DMS 273 (cell line): ENCODE measurements around the gene GGNBP2.
"Not testable (repeated sequence)": the region's sequence is repeated elsewhere in the genome, so short reads cannot be mapped to it uniquely, and the experiment has no call there.

Source experiments
- DNase-seq: peaks from one replicate; lab custom pipeline; 2025; ENCODE audit not compliant: unreplicated experiment; lab: John Stamatoyannopoulos, UW

Gene GGNBP2

GRCh38 chr17:36544307-36545076 is at the start of gene GGNBP2:
TSS of gene GGNBP2 (plus strand) at chr17:36544919. CDS start at chr17:36545725, 806 bp downstream.
- DNase-seq = peak; percentile 98

- DNase-seq = no peak
These were observed 49.6 kb upstream of the GGNBP2 start for GRCh38 chr17:36495076-36495578.

GRCh38 chr17:36496018-36496789 is 48.5 kb upstream of the GGNBP2 start:
- no peak for DNase-seq

- no peak for DNase-seq
These were observed 46.6 kb upstream of the GGNBP2 start for GRCh38 chr17:36498155-36498554.

- no peak for DNase-seq
These were observed 46.0 kb upstream of the GGNBP2 start for GRCh38 chr17:36498560-36499300.

DNA sequence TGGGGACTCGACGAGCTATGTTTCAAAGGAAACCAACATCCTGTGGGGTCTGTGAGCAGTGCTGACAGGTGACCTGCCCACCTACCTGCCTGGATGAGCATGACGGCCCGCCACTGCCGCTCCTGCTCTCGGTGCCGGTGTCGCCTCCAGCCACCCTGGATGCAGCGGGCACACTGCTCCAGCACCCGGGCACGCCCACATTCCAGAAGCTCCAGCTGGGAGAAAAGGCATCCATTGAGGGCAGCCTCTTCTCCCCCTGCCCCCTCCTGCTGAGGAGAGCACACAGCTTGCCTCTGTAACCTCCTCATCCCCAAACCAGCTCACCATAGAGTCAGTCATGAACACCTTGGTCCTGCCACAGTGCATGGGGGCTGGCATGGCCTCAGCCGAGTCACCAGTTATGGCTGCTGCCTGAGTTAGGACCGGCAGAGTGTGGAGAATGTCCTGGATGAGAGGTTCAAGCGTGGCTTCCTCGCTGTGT is 43.9 kb upstream of the GGNBP2 start:
- no peak for DNase-seq

DNA sequence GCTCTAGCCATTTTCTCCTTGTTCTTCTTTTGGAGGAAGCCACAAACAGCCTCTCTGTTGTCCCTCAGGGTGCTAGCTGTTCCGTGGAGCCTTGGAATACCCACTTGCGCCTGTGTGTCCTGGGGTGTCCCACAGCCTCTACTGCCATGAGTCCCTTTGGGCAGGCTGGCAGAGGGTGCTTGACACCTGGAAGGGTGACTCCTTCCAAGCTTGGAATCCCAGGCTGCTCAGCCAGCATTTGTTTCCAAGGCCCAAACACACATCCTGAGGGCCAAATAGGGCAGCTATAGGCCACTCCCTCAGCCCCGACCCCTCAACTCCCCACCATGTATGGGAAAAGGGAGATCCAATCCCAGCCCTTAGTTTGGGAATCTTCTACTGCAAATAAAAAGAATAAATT is 43.4 kb upstream of the GGNBP2 start:
- DNase-seq = no peak

DNA sequence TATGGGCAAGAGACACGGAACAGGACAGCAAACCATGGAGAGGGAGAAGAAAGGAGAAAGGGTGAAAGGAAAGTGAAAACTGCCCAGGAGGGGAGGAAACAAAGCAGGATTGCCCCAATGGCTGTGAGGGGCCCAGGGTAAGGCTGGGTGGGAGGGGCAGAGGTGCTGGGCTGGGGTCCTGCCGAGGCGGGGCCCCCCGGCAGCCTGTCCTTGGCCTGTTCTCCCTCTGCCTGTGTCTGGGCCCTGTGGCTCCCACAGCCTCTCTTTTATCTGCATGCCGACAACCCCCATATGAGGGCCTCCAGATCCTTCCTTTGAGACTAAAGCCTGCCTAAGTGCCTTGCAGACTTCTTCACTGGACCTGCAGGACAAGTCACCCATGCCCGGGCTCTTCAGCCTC is 42.8 kb upstream of the GGNBP2 start:
- no peak for DNase-seq

DNA sequence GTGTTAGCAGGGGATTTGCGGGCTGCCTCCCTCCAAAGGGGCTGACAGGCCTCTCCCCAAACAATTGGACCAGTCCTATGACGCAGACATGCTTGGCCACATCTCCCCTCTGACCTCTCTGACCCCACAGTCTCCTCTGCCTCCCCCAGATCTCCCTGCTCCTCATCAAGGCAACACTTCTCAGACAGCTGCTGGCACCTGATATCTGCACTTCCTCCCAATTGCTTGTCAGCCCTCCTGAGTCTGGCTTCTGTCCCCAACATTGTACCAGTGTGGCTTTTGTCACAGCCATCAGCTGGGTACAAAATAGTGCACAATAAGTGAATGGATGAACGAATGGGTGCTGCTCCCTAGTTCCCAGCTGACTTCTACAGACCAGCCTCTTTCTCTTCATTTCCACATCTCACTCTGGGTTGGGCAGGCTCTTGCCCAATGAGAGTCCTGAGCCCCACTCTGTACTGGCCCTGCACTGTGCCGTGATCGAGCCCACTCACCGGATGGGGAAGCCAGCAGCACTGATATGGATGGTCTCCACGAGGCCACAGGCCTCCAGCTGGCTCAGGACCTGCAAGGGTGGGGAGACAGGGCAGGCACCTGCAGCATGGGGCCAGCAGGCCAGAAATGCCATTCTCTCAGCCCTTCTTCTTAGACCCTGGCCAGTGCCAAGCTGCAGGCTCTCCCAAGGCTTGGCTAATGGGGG is 41.1 kb upstream of the GGNBP2 start:
- no peak for DNase-seq

GRCh38 chr17:36504156-36504545 is 40.6 kb upstream of the GGNBP2 start:
- no peak for DNase-seq

DNA sequence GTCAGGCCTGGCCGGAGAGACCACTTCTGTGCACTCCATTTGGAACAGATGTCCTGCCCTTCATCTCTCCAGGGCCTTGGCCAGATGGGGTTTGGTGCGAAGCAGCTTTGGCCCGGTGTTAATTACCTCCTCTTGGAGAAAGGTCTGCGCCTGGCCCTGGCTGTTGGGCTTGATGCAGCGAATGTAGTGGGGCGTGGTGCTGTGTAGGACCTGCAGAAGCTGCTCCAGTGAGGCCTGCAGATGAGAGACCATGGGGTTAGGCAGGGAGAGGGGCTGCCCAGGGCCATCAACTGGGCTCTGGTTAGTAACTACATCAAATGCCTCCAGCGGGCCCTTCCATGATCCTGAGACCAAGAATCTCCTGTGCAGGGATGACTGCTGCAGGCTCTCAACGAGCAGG is 39.5 kb upstream of the GGNBP2 start:
- peak; percentile 24 for DNase-seq

DNA sequence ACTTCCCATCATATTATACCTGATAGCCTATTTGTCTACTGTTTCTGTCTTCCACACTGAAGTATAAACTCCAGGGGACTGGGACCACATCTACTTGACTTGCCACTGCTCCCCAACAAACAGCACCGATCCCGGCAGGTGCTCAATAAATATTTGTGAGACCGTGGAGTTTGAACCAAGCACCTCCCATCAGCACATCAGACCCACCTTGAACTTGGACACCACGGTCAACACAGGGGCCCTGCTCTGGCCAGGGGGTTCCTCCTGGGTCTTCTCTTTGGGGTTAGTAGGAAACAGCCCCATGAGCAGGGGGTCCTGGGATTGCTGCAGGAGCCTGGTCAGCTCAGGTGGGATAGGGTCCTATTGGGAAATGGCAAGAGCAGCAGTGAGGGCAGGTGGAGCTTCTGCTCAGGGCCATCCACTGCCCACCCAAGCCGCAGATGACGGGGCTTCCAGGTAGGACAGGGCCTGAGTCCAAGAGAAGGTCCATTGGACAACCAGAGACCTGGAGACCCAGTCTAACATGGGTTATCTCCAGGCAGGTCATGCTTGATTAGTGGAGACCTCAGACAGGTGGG is 38.4 kb upstream of the GGNBP2 start:
- DNase-seq = no peak

DNA sequence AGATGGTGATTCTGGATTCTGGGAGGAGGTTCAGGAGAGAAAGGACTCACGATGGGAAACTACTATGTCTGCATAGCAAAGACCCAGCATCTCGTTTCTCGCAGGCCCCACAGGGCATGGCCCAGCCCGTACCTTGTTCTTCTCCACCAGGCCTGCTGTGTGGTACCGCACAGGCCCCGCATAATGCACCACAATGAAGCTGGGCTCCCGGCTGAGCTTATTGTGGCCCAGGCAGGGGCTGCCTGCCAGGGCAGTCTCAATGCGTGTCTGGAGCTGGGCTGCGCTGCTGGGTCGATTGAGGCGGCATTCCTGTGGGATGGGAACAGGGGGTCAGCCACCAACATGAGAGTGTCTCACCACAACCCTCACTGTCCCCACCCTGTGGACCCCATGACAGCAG is 37.9 kb upstream of the GGNBP2 start:
- DNase-seq = no peak

DNA sequence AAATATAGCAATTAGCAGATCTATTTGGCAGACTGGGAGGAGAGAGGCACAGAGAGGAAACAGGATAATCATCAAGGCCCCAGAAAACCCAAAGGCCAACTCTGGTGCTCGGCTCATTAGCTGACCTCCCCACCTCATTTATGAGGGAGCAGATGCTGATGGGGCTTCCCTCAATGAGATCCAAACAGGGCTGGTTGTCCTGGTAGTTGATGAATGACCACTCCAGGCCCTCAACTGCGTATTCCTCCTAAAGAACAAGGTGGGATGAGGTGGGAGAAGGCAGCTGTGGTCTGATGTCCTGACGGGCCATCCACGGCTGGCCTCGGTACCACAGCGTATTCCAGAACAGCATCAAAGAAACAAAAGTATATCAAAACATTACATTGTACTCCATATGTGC is 37.5 kb upstream of the GGNBP2 start:
- no peak for DNase-seq

DNA sequence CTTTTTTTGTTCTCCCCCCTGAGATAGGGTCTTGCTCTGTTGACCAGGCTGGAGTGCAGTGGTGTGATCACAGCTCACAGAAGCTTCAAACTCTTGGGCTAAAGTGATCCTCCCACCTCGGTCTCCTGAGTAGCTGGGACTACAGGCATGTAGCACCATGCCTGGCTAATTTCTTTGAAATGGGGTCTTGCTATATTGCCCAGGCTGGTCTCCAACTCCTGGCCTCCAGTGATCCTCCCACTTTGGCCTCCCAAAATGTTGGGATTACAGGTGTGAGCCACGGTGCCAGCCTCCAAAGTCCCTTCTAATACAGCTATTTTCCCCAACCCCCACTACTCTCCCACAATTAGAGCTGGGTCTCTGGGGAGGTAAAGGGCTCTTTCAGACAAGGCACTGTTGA is 36.3 kb upstream of the GGNBP2 start:
- DNase-seq = not testable (repeated sequence)

- no peak for DNase-seq
These were observed 35.3 kb upstream of the GGNBP2 start for GRCh38 chr17:36509272-36509985.

DNA sequence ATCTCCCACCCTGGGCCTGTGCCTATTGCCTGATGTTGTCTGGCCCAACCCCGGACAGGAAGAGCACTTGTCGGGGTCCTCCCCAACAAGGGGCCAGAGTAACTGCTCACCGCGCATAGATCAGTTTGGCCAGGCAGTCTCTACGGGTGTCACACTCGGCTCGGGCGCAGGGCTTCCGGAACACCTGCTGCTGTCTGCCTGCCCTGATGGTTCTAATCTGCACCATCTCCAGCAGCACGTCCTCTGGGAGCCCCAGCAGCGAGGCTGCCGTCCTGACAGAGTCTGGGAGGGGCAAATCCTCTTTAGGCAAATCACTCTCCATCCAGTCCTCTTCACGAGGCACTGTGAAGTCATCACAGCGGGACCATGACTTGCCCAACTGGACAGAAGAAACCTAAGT is 34.1 kb upstream of the GGNBP2 start:
- no peak for DNase-seq

- no peak for DNase-seq
These were observed 33.5 kb upstream of the GGNBP2 start for GRCh38 chr17:36511216-36511615.

DNA sequence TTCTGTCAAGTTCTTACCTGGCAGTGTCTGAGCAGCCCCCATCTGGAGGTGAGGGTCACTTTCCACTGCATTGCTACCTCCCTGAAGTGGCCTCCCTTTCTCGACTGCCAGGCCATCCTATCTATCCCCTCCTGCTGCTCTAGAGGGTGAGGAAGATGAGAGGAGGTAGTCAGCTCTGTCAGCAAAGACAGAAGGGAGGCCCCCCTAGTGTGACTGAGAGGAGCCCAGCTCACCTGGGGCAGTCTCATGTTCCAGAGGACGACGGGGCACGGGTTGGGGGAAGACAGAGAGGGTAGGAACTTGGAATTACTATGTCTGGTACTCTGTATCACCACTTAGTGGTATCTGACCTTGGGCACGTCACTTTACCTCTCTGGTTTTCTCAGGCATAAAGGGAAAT is 32.1 kb upstream of the GGNBP2 start:
- DNase-seq = no peak

- DNase-seq = no peak
These were observed 29.9 kb upstream of the GGNBP2 start for GRCh38 chr17:36514856-36515255.
